SK-N-MC (cell line): ENCODE measurements around the gene RAB6D.
"Not testable (repeated sequence)": the region's sequence is repeated elsewhere in the genome, so short reads cannot be mapped to it uniquely, and the experiment has no call there.

Experiments used
- DNase-seq: peaks from one replicate; pipeline ENCODE4 v3.0.0-alpha.2; 2011; ENCODE audit warnings: low read depth, low spot score
- H3K27ac ChIP-seq: fragments of 200-600 bp; sonication (generic); 2 replicates; pipeline ENCODE4 v1.5.1; 2016; ENCODE audit warnings: mixed run types
- H3K36me3 ChIP-seq: fragments of 200-600 bp; sonication (generic); 2 replicates; pipeline ENCODE4 v1.6.1; 2017; ENCODE audit warnings: antibody characterized with exemption, low read length, mixed read lengths; ENCODE audit not compliant: insufficient read depth
- H3K4me3 ChIP-seq: fragments of 200-600 bp; sonication (generic); 2 replicates; pipeline ENCODE4 v1.5.1; 2016
- H3K9ac ChIP-seq: fragments of 200-600 bp; sonication (generic); 2 replicates; pipeline ENCODE4 v1.8.0; 2017; ENCODE audit warnings: mixed run types, mixed read lengths; ENCODE audit not compliant: insufficient read length
- H3K9me3 ChIP-seq: fragments of 200-600 bp; sonication (generic); 2 replicates; pipeline ENCODE4 v1.6.1; 2017; ENCODE audit warnings: low read depth, mild to moderate bottlenecking, antibody characterized with exemption, low read length, moderate library complexity, mixed read lengths
- EZH2 ChIP-seq: fragments of 200-600 bp; sonication (generic); IDR thresholded peaks from one replicate; pipeline ENCODE4 v1.6.1; 2017; ENCODE audit warnings: antibody characterized with exemption
- FOXP2 ChIP-seq: optimal IDR thresholded peaks from 2 replicates; pipeline ENCODE3; 2011; ENCODE audit warnings: mild to moderate bottlenecking, moderate library complexity; ENCODE audit not compliant: insufficient read depth; ENCODE audit errors: extremely low read length, control extremely low read depth
- POLR2AphosphoS5 ChIP-seq: IDR thresholded peaks from 2 replicates; pipeline ENCODE4 v1.6.1; 2012; ENCODE audit warnings: mild to moderate bottlenecking, low read depth, low read length, borderline replicate concordance

The RAB6D gene

GRCh38 chr2:131322209-131322608 is 41.8 kb downstream of the RAB6D start:
- Histone ChIP-seq H3K27ac (no peak overlapping the region), H3K4me3 (no peak overlapping the region), H3K9me3 (no peaks in the 10 kb centered on the region), H3K36me3 (no peaks in the 10 kb centered on the region), H3K9ac (no peak overlapping the region)
- TF ChIP-seq FOXP2 (no peak), POLR2AphosphoS5 (no peak), EZH2 (no peak)
- DNase-seq: no peak

GRCh38 chr2:131321344-131321743 is 42.6 kb downstream of the RAB6D start:
- DNase-seq, H3K9ac ChIP-seq, H3K36me3 ChIP-seq, H3K4me3 ChIP-seq, H3K27ac ChIP-seq, H3K9me3 ChIP-seq: not testable (repeated sequence)

- not testable (repeated sequence) for H3K9me3 ChIP-seq, H3K9ac ChIP-seq, H3K36me3 ChIP-seq, H3K27ac ChIP-seq, DNase-seq, H3K4me3 ChIP-seq
Measured at GRCh38 chr2:131311001-131311400, 53.0 kb downstream of the RAB6D start.
